Skeletal muscle satellite cell (primary cell): ENCODE measurements around the gene CNTNAP2.

Source experiments
- H3K27me3 ChIP-seq: 2 replicates; pipeline ENCODE4 v1.7.0; 2013; ENCODE audit warnings: low read length; ENCODE audit not compliant: control insufficient read depth, insufficient read depth
- H3K36me3 ChIP-seq: 2 replicates; pipeline ENCODE4 v1.7.0; 2013; ENCODE audit warnings: mild to moderate bottlenecking, control low read depth, low read length; ENCODE audit not compliant: insufficient read depth
- H3K4me1 ChIP-seq: 2 replicates; pipeline ENCODE4 v1.7.0; 2013; ENCODE audit warnings: low read length; ENCODE audit not compliant: control insufficient read depth, insufficient read depth
- H3K4me2 ChIP-seq: 2 replicates; pipeline ENCODE4 v1.7.0; 2013; ENCODE audit warnings: mild to moderate bottlenecking, low read length
- H3K4me3 ChIP-seq: 2 replicates; pipeline ENCODE4 v1.7.0; 2013; ENCODE audit warnings: low read length
- H3K9ac ChIP-seq: 2 replicates; pipeline ENCODE4 v1.7.0; 2013; ENCODE audit warnings: mild to moderate bottlenecking, low read depth, low read length, moderate library complexity
- H3K9me3 ChIP-seq: replicated peaks from 2 replicates; pipeline ENCODE4 v1.7.0; 2013; ENCODE audit warnings: mild to moderate bottlenecking, control low read depth, low read length

Gene CNTNAP2

GRCh38 chr7:147265528-147265927, 1148.9 kb downstream of the CNTNAP2 start:
- Histone ChIP-seq H3K4me2 (no peak overlapping the region), H3K9ac (no peak overlapping the region), H3K9me3 (no peaks in the 10 kb centered on the region), H3K36me3 (no peaks in the 10 kb centered on the region), H3K27me3 (no peaks in the 10 kb centered on the region), H3K4me3 (no peak overlapping the region), H3K4me1 (no peaks in the 10 kb centered on the region)

- Histone ChIP-seq H3K4me2 (no peak overlapping the region), H3K27me3 (no peaks in the 10 kb centered on the region), H3K9me3 (no peaks in the 10 kb centered on the region), H3K4me1 (no peaks in the 10 kb centered on the region), H3K4me3 (no peak overlapping the region), H3K9ac (no peak overlapping the region), H3K36me3 (no peaks in the 10 kb centered on the region)
Observed at GRCh38 chr7:147276106-147276505, 1159.5 kb downstream of the CNTNAP2 start.

- Histone ChIP-seq H3K4me3 (no peak overlapping the region), H3K4me2 (no peak overlapping the region), H3K4me1 (no peaks in the 10 kb centered on the region), H3K9ac (no peak overlapping the region), H3K9me3 (no peaks in the 10 kb centered on the region), H3K27me3 (no peaks in the 10 kb centered on the region), H3K36me3 (no peaks in the 10 kb centered on the region)
Observed at GRCh38 chr7:147276783-147277370, 1160.3 kb downstream of the CNTNAP2 start.

GRCh38 chr7:147279514-147279913, 1162.9 kb downstream of the CNTNAP2 start:
- H3K9me3 ChIP-seq, result no peaks in the 10 kb centered on the region
- no peak overlapping the region for H3K9ac ChIP-seq
- H3K4me2 ChIP-seq, result no peak overlapping the region
- H3K4me1 ChIP-seq, result no peaks in the 10 kb centered on the region
- no peaks in the 10 kb centered on the region for H3K27me3 ChIP-seq
- H3K4me3 ChIP-seq, result no peak overlapping the region
- H3K36me3 ChIP-seq, result no peaks in the 10 kb centered on the region

GRCh38 chr7:147279964-147280374, 1163.4 kb downstream of the CNTNAP2 start:
- H3K36me3 ChIP-seq, result no peaks in the 10 kb centered on the region
- H3K4me1 ChIP-seq, result no peaks in the 10 kb centered on the region
- no peaks in the 10 kb centered on the region for H3K27me3 ChIP-seq
- H3K4me2 ChIP-seq, result no peak overlapping the region
- H3K9ac ChIP-seq, result no peak overlapping the region
- no peak overlapping the region for H3K4me3 ChIP-seq
- no peaks in the 10 kb centered on the region for H3K9me3 ChIP-seq

- no peak overlapping the region for H3K4me3 ChIP-seq
- H3K4me2 ChIP-seq, result no peak overlapping the region
- no peaks in the 10 kb centered on the region for H3K27me3 ChIP-seq
- H3K36me3 ChIP-seq, result no peaks in the 10 kb centered on the region
- H3K9me3 ChIP-seq, result no peaks in the 10 kb centered on the region
- H3K4me1 ChIP-seq, result no peaks in the 10 kb centered on the region
- no peak overlapping the region for H3K9ac ChIP-seq
Observed at GRCh38 chr7:147282204-147282603, 1165.6 kb downstream of the CNTNAP2 start.

GRCh38 chr7:147296201-147296600, 1179.6 kb downstream of the CNTNAP2 start:
- no peak overlapping the region for H3K9ac ChIP-seq
- no peaks in the 10 kb centered on the region for H3K4me1 ChIP-seq
- no peaks in the 10 kb centered on the region for H3K27me3 ChIP-seq
- H3K36me3 ChIP-seq, result no peaks in the 10 kb centered on the region
- no peaks in the 10 kb centered on the region for H3K9me3 ChIP-seq
- no peak overlapping the region for H3K4me3 ChIP-seq
- no peak overlapping the region for H3K4me2 ChIP-seq

- H3K9me3 ChIP-seq, result no peaks in the 10 kb centered on the region
- no peak overlapping the region for H3K4me2 ChIP-seq
Observed at GRCh38 chr7:147296986-147297385, 1180.4 kb downstream of the CNTNAP2 start.

GRCh38 chr7:147298611-147299043, 1182.0 kb downstream of the CNTNAP2 start:
- H3K4me1 ChIP-seq, result no peaks in the 10 kb centered on the region
- no peaks in the 10 kb centered on the region for H3K36me3 ChIP-seq
- H3K4me2 ChIP-seq, result no peak overlapping the region
- H3K9ac ChIP-seq, result no peak overlapping the region
- no peaks in the 10 kb centered on the region for H3K27me3 ChIP-seq
- H3K9me3 ChIP-seq, result no peaks in the 10 kb centered on the region
- H3K4me3 ChIP-seq, result no peak overlapping the region

More at GRCh38 chr7:147296986-147297385, 1180.4 kb downstream of the CNTNAP2 start:
- Histone ChIP-seq H3K4me3 (no peak overlapping the region), H3K9ac (no peak overlapping the region), H3K27me3 (no peaks in the 10 kb centered on the region), H3K36me3 (no peaks in the 10 kb centered on the region), H3K4me1 (no peaks in the 10 kb centered on the region)

- H3K9me3 ChIP-seq, result no peaks in the 10 kb centered on the region
- no peak overlapping the region for H3K4me3 ChIP-seq
- no peak overlapping the region for H3K4me2 ChIP-seq
- no peak overlapping the region for H3K9ac ChIP-seq
- H3K27me3 ChIP-seq, result no peaks in the 10 kb centered on the region
- H3K36me3 ChIP-seq, result no peaks in the 10 kb centered on the region
- no peaks in the 10 kb centered on the region for H3K4me1 ChIP-seq
Observed at GRCh38 chr7:147300293-147300692, 1183.7 kb downstream of the CNTNAP2 start.

- no peaks in the 10 kb centered on the region for H3K9me3 ChIP-seq
- H3K36me3 ChIP-seq, result no peaks in the 10 kb centered on the region
- no peak overlapping the region for H3K4me3 ChIP-seq
Observed at GRCh38 chr7:147304376-147304775, 1187.8 kb downstream of the CNTNAP2 start.

GRCh38 chr7:147305827-147306226, 1189.2 kb downstream of the CNTNAP2 start:
- Histone ChIP-seq H3K4me3 (no peak overlapping the region), H3K9me3 (no peaks in the 10 kb centered on the region), H3K4me2 (no peak overlapping the region), H3K36me3 (no peaks in the 10 kb centered on the region), H3K4me1 (no peaks in the 10 kb centered on the region), H3K27me3 (no peaks in the 10 kb centered on the region), H3K9ac (no peak overlapping the region)

More at GRCh38 chr7:147304376-147304775, 1187.8 kb downstream of the CNTNAP2 start:
- Histone ChIP-seq H3K4me1 (no peaks in the 10 kb centered on the region), H3K9ac (no peak overlapping the region), H3K4me2 (no peak overlapping the region), H3K27me3 (no peaks in the 10 kb centered on the region)
